8988T (cell line): ENCODE results near the gene OSBP2.
A peak's percentile ranks its signal among the peaks of the same experiment; 100 is the strongest.
"Not testable (repeated sequence)": the region's sequence is repeated elsewhere in the genome, so short reads cannot be mapped to it uniquely, and the experiment has no call there.

Experiments
- DNase-seq: peaks from one replicate; pipeline ENCODE4 v3.0.0; 2011

The OSBP2 gene

GRCh38 chr22:30694640-30695350 lies at the start of gene OSBP2:
OSBP2 (plus strand) TSS chr22:30694874; CDS start chr22:30694910, 36 bp downstream.
- DNase-seq: peak; percentile 40

- DNase-seq: no peak
These were observed 48.0 kb upstream of the OSBP2 start for GRCh38 chr22:30646518-30647160.

GRCh38 chr22:30647536-30647935 lies 47.1 kb upstream of the OSBP2 start:
- DNase-seq: no peak

GRCh38 chr22:30648825-30649224 lies 45.8 kb upstream of the OSBP2 start:
- DNase-seq: no peak

GRCh38 chr22:30649430-30650007 lies 45.2 kb upstream of the OSBP2 start:
- DNase-seq: peak; percentile 86

- DNase-seq: no peak
These were observed 44.1 kb upstream of the OSBP2 start for GRCh38 chr22:30650508-30651116.

GRCh38 chr22:30652852-30653251 lies 41.8 kb upstream of the OSBP2 start:
- DNase-seq: no peak

GRCh38 chr22:30654361-30654760 lies 40.3 kb upstream of the OSBP2 start:
- no peak for DNase-seq

- DNase-seq: no peak
These were observed 39.1 kb upstream of the OSBP2 start for GRCh38 chr22:30655532-30655931.

GRCh38 chr22:30662040-30662439 lies 32.6 kb upstream of the OSBP2 start:
- no peak for DNase-seq

- no peak for DNase-seq
These were observed 29.9 kb upstream of the OSBP2 start for GRCh38 chr22:30664798-30665197.

- no peak for DNase-seq
These were observed 29.4 kb upstream of the OSBP2 start for GRCh38 chr22:30665266-30665665.

GRCh38 chr22:30665786-30666185 lies 28.9 kb upstream of the OSBP2 start:
- DNase-seq: no peak

- DNase-seq: no peak
These were observed 27.6 kb upstream of the OSBP2 start for GRCh38 chr22:30667107-30667493.

GRCh38 chr22:30667494-30668385 lies 26.9 kb upstream of the OSBP2 start, which contains the start of gene DUSP18:
DUSP18 (minus strand) TSS chr22:30667875; CDS start chr22:30664003, 3,872 bp downstream.
- DNase-seq: peak; percentile 90

GRCh38 chr22:30668386-30668710 lies 26.3 kb upstream of the OSBP2 start:
- DNase-seq: no peak

- DNase-seq: no peak
These were observed 23.6 kb upstream of the OSBP2 start for GRCh38 chr22:30671071-30671470.

- DNase-seq: no peak
These were observed 21.5 kb upstream of the OSBP2 start for GRCh38 chr22:30673136-30673535.

- no peak for DNase-seq
These were observed 20.2 kb upstream of the OSBP2 start for GRCh38 chr22:30674482-30674881.

GRCh38 chr22:30675436-30675835 lies 19.2 kb upstream of the OSBP2 start:
- DNase-seq: no peak

- not testable (repeated sequence) for DNase-seq
These were observed 18.1 kb upstream of the OSBP2 start for GRCh38 chr22:30676565-30676964.

- DNase-seq: not testable (repeated sequence)
These were observed 14.6 kb upstream of the OSBP2 start for GRCh38 chr22:30679895-30680690.
